A549 (cell line): ENCODE data around the gene HOXD9. TPM values are rescaled to one million over a fixed set of nuclear protein-coding genes. Genes with fewer than 3 reads are reported as not detected.

Experiments used
- ATAC-seq, 2 experiments: fragments of 200-7000 bp in 1 of 2; fragments of >200 bp in 1 of 2; cut with Nextera tagmentation in 1 of 2; cut with Tn5 transposase in 1 of 2; 3 replicates each; pipeline versions ENCODE4 v1.8.0 to v1.9.1; 2018 to 2020; ENCODE audit warnings: mild to moderate bottlenecking in 1 of 2, moderate library complexity in 1 of 2
- CTCF ChIA-PET: fragments of 300-600 bp; sonication (Branson Sonifier 250); formaldehyde crosslinking; extraction: SDS; loops from one replicate; lab custom pipeline; 2021; ENCODE audit warnings: antibody characterized with exemption, inconsistent platforms; lab: Yijun Ruan, JAX
- POLR2A ChIA-PET: fragments of 350-600 bp; formaldehyde crosslinking; extraction: SDS; loops from one replicate; lab custom pipeline; 2021; ENCODE audit warnings: antibody characterized with exemption, inconsistent platforms; lab: Yijun Ruan, JAX
- DNase-seq, 2 experiments: peaks; one replicate each; pipeline versions ENCODE4 v3.0.0 to v3.0.0-alpha.2; 2011 to 2016; ENCODE audit warnings: low read depth in 1 of 2, low spot score in 1 of 2
- FAIRE-seq: peaks from 2 replicates; lab custom pipeline; 2011; peaks lifted over from hg19 to GRCh38; lab: Jason Lieb, UNC
- H3K27ac ChIP-seq, 2 experiments: fragments of >200 bp; sonication (Bioruptor Twin); formaldehyde crosslinking; 3 replicates each; pipeline ENCODE4 v1.5.1; 2016 to 2017
- H3K4me1 ChIP-seq: fragments of >200 bp; sonication (Bioruptor Twin); formaldehyde crosslinking; 3 replicates; pipeline ENCODE4 v1.6.1; 2016
- H3K4me2 ChIP-seq: fragments of >200 bp; sonication (Bioruptor Twin); formaldehyde crosslinking; 3 replicates; pipeline ENCODE4 v1.6.1; 2016
- H3K4me3 ChIP-seq: fragments of >200 bp; sonication (Bioruptor Twin); formaldehyde crosslinking; 3 replicates; pipeline ENCODE4 v1.5.1; 2016
- H3K9me3 ChIP-seq: fragments of >200 bp; sonication (Bioruptor Twin); formaldehyde crosslinking; 3 replicates; pipeline ENCODE4 v1.6.1; 2016
- CBX2 ChIP-seq: fragments of 200-600 bp; sonication (generic); IDR thresholded peaks from 2 replicates; pipeline ENCODE4 v1.6.1; 2016; ENCODE audit warnings: low read depth, mild to moderate bottlenecking, borderline replicate concordance
- CBX8 ChIP-seq: fragments of 200-600 bp; sonication (generic); IDR thresholded peaks from 2 replicates; pipeline ENCODE4 v1.6.1; 2016
- CEBPB ChIP-seq, 2 experiments: fragments of >200 bp in 1 of 2; sonication (Bioruptor Twin) in 1 of 2; formaldehyde crosslinking in 1 of 2; IDR thresholded peaks; 2 replicates each; pipeline ENCODE4 v1.6.1; 2012 to 2016
- CHD2 ChIP-seq: fragments of 150-350 bp; IDR thresholded peaks from 2 replicates; pipeline ENCODE4 v1.6.1; 2014; ENCODE audit warnings: low read length; ENCODE audit not compliant: partially characterized antibody
- CTCF ChIP-seq: fragments of >200 bp; sonication (Bioruptor Twin); formaldehyde crosslinking; IDR thresholded peaks from 3 replicates; pipeline ENCODE4 v1.5.1; 2016
- ELK1 ChIP-seq: fragments of 150-350 bp; IDR thresholded peaks from 2 replicates; pipeline ENCODE4 v1.6.1; 2014; ENCODE audit warnings: low read depth, mild to moderate bottlenecking, low read length
- ESRRA ChIP-seq: fragments of 150-350 bp; IDR thresholded peaks from 2 replicates; pipeline ENCODE4 v1.6.1; 2014; ENCODE audit warnings: mild to moderate bottlenecking, low read length, borderline replicate concordance
- HOXA7 ChIP-seq: fragments of 250-450 bp; sonication (Bioruptor Pico); IDR thresholded peaks from 2 replicates; pipeline ENCODE4 v1.5.0; 2020; ENCODE audit warnings: mild to moderate bottlenecking, moderate library complexity
- HOXB13 ChIP-seq: fragments of 250-450 bp; sonication (Bioruptor Pico); IDR thresholded peaks from 2 replicates; pipeline ENCODE4 v1.5.0; 2020; ENCODE audit warnings: low read depth, mild to moderate bottlenecking, moderate library complexity
- JUN ChIP-seq, 2 experiments: fragments of >200 bp; sonication (Bioruptor Twin); formaldehyde crosslinking; IDR thresholded peaks; 2 replicates in 1 of 2; 3 replicates in 1 of 2; pipeline ENCODE4 v1.6.1; 2016 to 2017
- JUNB ChIP-seq: fragments of >200 bp; sonication (Bioruptor Twin); formaldehyde crosslinking; IDR thresholded peaks from 2 replicates; pipeline ENCODE4 v1.6.1; 2016
- MAFK ChIP-seq: fragments of 450-650 bp; IDR thresholded peaks from 2 replicates; pipeline ENCODE4 v1.6.1; 2014; ENCODE audit not compliant: partially characterized antibody
- MAX ChIP-seq: IDR thresholded peaks from 2 replicates; pipeline ENCODE4 v1.6.1; 2012
- MAZ ChIP-seq: fragments of 150-350 bp; IDR thresholded peaks from 2 replicates; pipeline ENCODE4 v1.6.1; 2014; ENCODE audit warnings: antibody characterized with exemption, low read depth, low read length, borderline replicate concordance
- MYC ChIP-seq: IDR thresholded peaks from 2 replicates; pipeline ENCODE4 v1.6.1; 2012; ENCODE audit warnings: mild to moderate bottlenecking, inconsistent platforms, low read length, improper control_type of control experiment, borderline replicate concordance
- PBX3 ChIP-seq: IDR thresholded peaks from 2 replicates; pipeline ENCODE4 v1.6.1; 2012
- PHF8 ChIP-seq: fragments of 200-600 bp; sonication (generic); IDR thresholded peaks from 2 replicates; pipeline ENCODE4 v1.6.1; 2016; ENCODE audit warnings: low read depth, mild to moderate bottlenecking, antibody characterized with exemption, moderate library complexity, borderline replicate concordance
- POLR2AphosphoS2 ChIP-seq: conservative IDR thresholded peaks from 2 replicates; pipeline ENCODE4 v1.6.1; 2012; ENCODE audit warnings: low read length, improper control_type of control experiment, inconsistent platforms
- RAD21 ChIP-seq, 2 experiments: fragments of >200 bp in 1 of 2; sonication (Bioruptor Twin) in 1 of 2; formaldehyde crosslinking in 1 of 2; IDR thresholded peaks in 1 of 2; conservative IDR thresholded peaks in 1 of 2; 2 replicates in 1 of 2; 3 replicates in 1 of 2; pipeline ENCODE4 v1.6.1; 2012 to 2018; ENCODE audit warnings: inconsistent platforms in 1 of 2
- RARB ChIP-seq: fragments of 250-450 bp; sonication (Bioruptor Pico); IDR thresholded peaks from 2 replicates; pipeline ENCODE4 v1.8.0; 2021; ENCODE audit warnings: mild to moderate bottlenecking, moderate library complexity
- RCOR1 ChIP-seq: fragments of 150-350 bp; IDR thresholded peaks from 2 replicates; pipeline ENCODE4 v1.6.1; 2014; ENCODE audit warnings: antibody characterized with exemption, low read length, low read depth
- SMC3 ChIP-seq: fragments of >200 bp; sonication (Bioruptor Twin); formaldehyde crosslinking; IDR thresholded peaks from 3 replicates; pipeline ENCODE4 v1.6.1; 2018; ENCODE audit warnings: inconsistent platforms
- SREBF2 ChIP-seq: fragments of 450-650 bp; IDR thresholded peaks from 2 replicates; pipeline ENCODE4 v1.6.1; 2014; ENCODE audit warnings: mild to moderate bottlenecking, moderate library complexity
- TP53 ChIP-seq: fragments of 250-450 bp; sonication (Bioruptor Pico); IDR thresholded peaks from 2 replicates; pipeline ENCODE4 v1.5.0; 2021; ENCODE audit warnings: mild to moderate bottlenecking, moderate library complexity
- ZFP36 ChIP-seq: fragments of 450-650 bp; IDR thresholded peaks from 2 replicates; pipeline ENCODE4 v1.6.1; 2014; ENCODE audit warnings: borderline replicate concordance; ENCODE audit not compliant: partially characterized antibody
- ZSCAN20 ChIP-seq: fragments of 250-450 bp; sonication (Bioruptor Pico); IDR thresholded peaks from 2 replicates; pipeline ENCODE4 v1.8.0; 2022; ENCODE audit warnings: mild to moderate bottlenecking, moderate library complexity
- WGBS: methylation state at CpG from one replicate; pipeline ENCODE4 v1.1.6; 2017; ENCODE audit errors: missing lambda C conversion rate; 5-methylcytosine and 5-hydroxymethylcytosine counted together
- polyA plus RNA-seq, 4 experiments: library from polyadenylated mRNA; depleted of rRNA in 3 of 4; stranded (reverse); fragments of >200 nt; fragmentation: RNase III in 1 of 4; extraction: RNeasy Plus Mini Kit Qiagen cat#74134 plus additional on column Dnase treatment in 1 of 4; gene quantifications; 2 replicates in 3 of 4; 3 replicates in 1 of 4; pipeline ENCODE4 v1.2.3, GENCODE V29; 2011 to 2017

HOXD9 gene
- polyA plus RNA-seq, 2 of the 4 experiments (the other 2 are of a cell fraction): 0.45 to 1.0 TPM

GRCh38 chr2:176162911-176163671 lies 40.6 kb downstream of the HOXD9 start:
- no peak overlapping the region for H3K4me3 ChIP-seq
- no peak for TF ChIP-seq MAZ
- TF ChIP-seq CBX2: no peak
- TF ChIP-seq MAX: no peak
- no peak for TF ChIP-seq RARB (CRISPR knock-in tag)
- TF ChIP-seq ZSCAN20: no peak
- no peak for TF ChIP-seq CEBPB (IDR thresholded peaks at IDR 0.05)
- TF ChIP-seq JUNB: no peak
- TF ChIP-seq ELK1: no peak
- no peak for TF ChIP-seq PHF8
- TF ChIP-seq ESRRA: no peak
- TF ChIP-seq MAFK: no peak
- TF ChIP-seq PBX3: no peak
- no peak for TF ChIP-seq JUN (IDR thresholded peaks at IDR 0.05)
- no peak for TF ChIP-seq CTCF
- no peak for TF ChIP-seq SMC3
- TF ChIP-seq, all 56 proteins: peak for 0
- ATAC-seq (no peak), FAIRE-seq (no peak), DNase-seq (no peak)
- WGBS: 71% methylated on average over 26 of the region's 29 CpGs
- no peaks in the 10 kb centered on the region for H3K9me3 ChIP-seq
- ChIA-PET POLR2A (no interaction called here), CTCF (interaction anchor here (1.5 to 2.9 kb wide), 4 partner anchors 23 to 489 kb away, joined by 4 to 15 read pairs (median 10); no protein-coding TSS in a partner anchor)
- H3K4me1 ChIP-seq: no peaks in the 10 kb centered on the region
- no peak overlapping the region for H3K4me2 ChIP-seq
- no peak overlapping the region for H3K27ac ChIP-seq

- ChIA-PET POLR2A (no interaction called here), CTCF (interaction anchor here (1.5 kb wide), 1 partner anchor 291 kb away, joined by 6 read pairs; no protein-coding TSS in a partner anchor)
- ATAC-seq: no peak
- Histone ChIP-seq H3K4me1 (no peaks in the 10 kb centered on the region), H3K9me3 (no peaks in the 10 kb centered on the region), H3K4me2 (no peak overlapping the region), H3K4me3 (no peak overlapping the region), H3K27ac (no peak overlapping the region)
- 51% methylated on average over 8 of the region's 12 CpGs for WGBS
- no peak for TF ChIP-seq POLR2AphosphoS2
- no peak for TF ChIP-seq CTCF
- TF ChIP-seq MYC: no peak
- no peak for TF ChIP-seq HOXA7 (CRISPR knock-in tag)
- TF ChIP-seq RCOR1: no peak
- TF ChIP-seq CHD2: no peak
- no peak for TF ChIP-seq ZFP36
- no peak for TF ChIP-seq TP53 (CRISPR knock-in tag)
- TF ChIP-seq SREBF2: no peak
- TF ChIP-seq CBX8: no peak
- no peak for TF ChIP-seq RAD21 (conservative IDR thresholded peaks at IDR 0.05 in 1 of 2, IDR thresholded peaks at IDR 0.05 in 1 of 2)
- no peak for TF ChIP-seq ELK1
- no peak for TF ChIP-seq MAX
- no peak for TF ChIP-seq MAFK
- no peak for TF ChIP-seq HOXB13 (CRISPR knock-in tag)
- no peak for DNase-seq
- FAIRE-seq: no peak
Observed at GRCh38 chr2:176163672-176164056, 41.1 kb downstream of the HOXD9 start.
